ENCODE data around the gene KIAA2012.

KIAA2012 gene

GRCh38 chr2:202054679-202055078 lies 18.4 kb upstream of the KIAA2012 start:
- no peak overlapping the region for H3K4me3 ChIP-seq (ENCODE audit: low read depth, low read length)
- no peak for DNase-seq (ENCODE audit: low read depth)
- TF ChIP-seq POLR2A (IDR thresholded peaks at IDR 0.05; ENCODE audit: extremely low read depth, insufficient read length): no peak
- no peak for TF ChIP-seq MYC (IDR thresholded peaks at IDR 0.05; ENCODE audit: low read depth, low read length)
- no peak for TF ChIP-seq CTCF (IDR thresholded peaks at IDR 0.05; ENCODE audit: low read depth, low read length)
- TF ChIP-seq MAX (IDR thresholded peaks at IDR 0.05; ENCODE audit: low read depth, low read length): no peak

- TF ChIP-seq POLR2A (IDR thresholded peaks at IDR 0.05; ENCODE audit: extremely low read depth, insufficient read length) (no peak), CTCF (IDR thresholded peaks at IDR 0.05; ENCODE audit: low read depth, low read length) (peak; percentile 33)
- peak; percentile 33 for DNase-seq (ENCODE audit: low read depth)
These were observed 16.4 kb upstream of the KIAA2012 start for GRCh38 chr2:202056611-202057010.

GRCh38 chr2:202060218-202060617 lies 12.8 kb upstream of the KIAA2012 start:
- TF ChIP-seq MYC (IDR thresholded peaks at IDR 0.05; ENCODE audit: low read depth, low read length) (no peak), CTCF (IDR thresholded peaks at IDR 0.05; ENCODE audit: low read depth, low read length) (peak; percentile 19), POLR2A (IDR thresholded peaks at IDR 0.05; ENCODE audit: extremely low read depth, insufficient read length) (no peak), MAX (IDR thresholded peaks at IDR 0.05; ENCODE audit: low read depth, low read length) (no peak)
- H3K4me3 ChIP-seq (ENCODE audit: low read depth, low read length): no peak overlapping the region
- DNase-seq (ENCODE audit: low read depth): no peak

More at GRCh38 chr2:202056611-202057010, 16.4 kb upstream of the KIAA2012 start:
- H3K4me3 ChIP-seq (ENCODE audit: low read depth, low read length): no peak overlapping the region

- TF ChIP-seq MYC (IDR thresholded peaks at IDR 0.05; ENCODE audit: low read depth, low read length) (no peak), POLR2A (IDR thresholded peaks at IDR 0.05; ENCODE audit: extremely low read depth, insufficient read length) (no peak), CTCF (IDR thresholded peaks at IDR 0.05; ENCODE audit: low read depth, low read length) (no peak), MAX (IDR thresholded peaks at IDR 0.05; ENCODE audit: low read depth, low read length) (no peak)
- no peak overlapping the region for H3K4me3 ChIP-seq (ENCODE audit: low read depth, low read length)
- no peak for DNase-seq (ENCODE audit: low read depth)
These were observed 11.4 kb upstream of the KIAA2012 start for GRCh38 chr2:202061695-202062094.

GRCh38 chr2:202064171-202064880 lies 8.7 kb upstream of the KIAA2012 start:
- TF ChIP-seq CTCF (IDR thresholded peaks at IDR 0.05; ENCODE audit: low read depth, low read length) (no peak), MYC (IDR thresholded peaks at IDR 0.05; ENCODE audit: low read depth, low read length) (no peak), MAX (IDR thresholded peaks at IDR 0.05; ENCODE audit: low read depth, low read length) (no peak), POLR2A (IDR thresholded peaks at IDR 0.05; ENCODE audit: extremely low read depth, insufficient read length) (no peak)
- H3K4me3 ChIP-seq (ENCODE audit: low read depth, low read length): no peak overlapping the region
- DNase-seq (ENCODE audit: low read depth): peak; percentile 16

- no peak for DNase-seq (ENCODE audit: low read depth)
- TF ChIP-seq MAX (IDR thresholded peaks at IDR 0.05; ENCODE audit: low read depth, low read length): no peak
- H3K4me3 ChIP-seq (ENCODE audit: low read depth, low read length): no peak overlapping the region
These were observed 8.2 kb upstream of the KIAA2012 start for GRCh38 chr2:202064881-202065230.

Data from NB4 (cell line).